SU-DHL-6 (cell line): ENCODE results near the gene ARHGEF37.
"Not testable (repeated sequence)": the region's sequence is repeated elsewhere in the genome, so short reads cannot be mapped to it uniquely, and the experiment has no call there.

ENCODE experiments used
- EZH2phosphoT487 ChIP-seq: fragments of 200-600 bp; sonication (generic), shearing (Covaris generic); conservative IDR thresholded peaks from 2 replicates; pipeline ENCODE4 v1.6.1; 2018; ENCODE audit warnings: mild to moderate bottlenecking, antibody characterized with exemption, low read length, moderate library complexity, mixed read lengths
- TF ChIP-seq, protein P1 (sequence below): fragments of 200-600 bp; sonication (generic); IDR thresholded peaks from one replicate; pipeline ENCODE4 v1.5.1; 2017; ENCODE audit warnings: antibody characterized with exemption, mild to moderate bottlenecking, low read length, moderate library complexity; ENCODE audit not compliant: insufficient read depth, poor library complexity, severe bottlenecking

DNA sequence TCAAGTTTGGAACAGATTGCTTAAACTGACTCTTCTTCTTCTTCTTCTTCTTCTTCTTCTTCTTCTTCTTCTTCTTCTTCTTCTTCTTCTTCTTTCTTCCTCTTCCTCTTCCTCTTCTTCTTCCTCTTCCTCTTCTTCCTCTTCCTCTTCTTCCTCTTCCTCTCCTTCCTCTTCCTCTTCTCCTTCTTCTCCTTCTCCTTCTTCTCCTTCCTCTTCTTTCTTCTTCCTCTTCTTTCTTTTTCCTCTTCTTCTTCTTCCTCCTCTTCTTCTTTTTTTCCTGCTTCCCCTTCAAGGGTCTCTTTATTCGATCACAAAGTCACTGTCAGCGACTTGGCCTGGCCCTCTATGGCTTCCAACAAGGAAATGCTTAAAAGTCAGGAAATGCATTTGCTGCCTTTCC lies 16.9 kb downstream of the ARHGEF37 start:
- TF ChIP-seq, protein P1, sequence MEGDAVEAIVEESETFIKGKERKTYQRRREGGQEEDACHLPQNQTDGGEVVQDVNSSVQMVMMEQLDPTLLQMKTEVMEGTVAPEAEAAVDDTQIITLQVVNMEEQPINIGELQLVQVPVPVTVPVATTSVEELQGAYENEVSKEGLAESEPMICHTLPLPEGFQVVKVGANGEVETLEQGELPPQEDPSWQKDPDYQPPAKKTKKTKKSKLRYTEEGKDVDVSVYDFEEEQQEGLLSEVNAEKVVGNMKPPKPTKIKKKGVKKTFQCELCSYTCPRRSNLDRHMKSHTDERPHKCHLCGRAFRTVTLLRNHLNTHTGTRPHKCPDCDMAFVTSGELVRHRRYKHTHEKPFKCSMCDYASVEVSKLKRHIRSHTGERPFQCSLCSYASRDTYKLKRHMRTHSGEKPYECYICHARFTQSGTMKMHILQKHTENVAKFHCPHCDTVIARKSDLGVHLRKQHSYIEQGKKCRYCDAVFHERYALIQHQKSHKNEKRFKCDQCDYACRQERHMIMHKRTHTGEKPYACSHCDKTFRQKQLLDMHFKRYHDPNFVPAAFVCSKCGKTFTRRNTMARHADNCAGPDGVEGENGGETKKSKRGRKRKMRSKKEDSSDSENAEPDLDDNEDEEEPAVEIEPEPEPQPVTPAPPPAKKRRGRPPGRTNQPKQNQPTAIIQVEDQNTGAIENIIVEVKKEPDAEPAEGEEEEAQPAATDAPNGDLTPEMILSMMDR, result not testable (repeated sequence)
- not testable (repeated sequence) for TF ChIP-seq EZH2phosphoT487
